ENCODE results near the gene MICAL2.

GRCh38 chr11:12182302-12182675 lies 71.9 kb downstream of the MICAL2 start:
- no peak for TF ChIP-seq CTCF (IDR thresholded peaks at IDR 0.05)
- no peak for TF ChIP-seq POLR2A (IDR thresholded peaks at IDR 0.05)
